ENCODE measurements around the gene NEURL1.

NEURL1 gene

DNA sequence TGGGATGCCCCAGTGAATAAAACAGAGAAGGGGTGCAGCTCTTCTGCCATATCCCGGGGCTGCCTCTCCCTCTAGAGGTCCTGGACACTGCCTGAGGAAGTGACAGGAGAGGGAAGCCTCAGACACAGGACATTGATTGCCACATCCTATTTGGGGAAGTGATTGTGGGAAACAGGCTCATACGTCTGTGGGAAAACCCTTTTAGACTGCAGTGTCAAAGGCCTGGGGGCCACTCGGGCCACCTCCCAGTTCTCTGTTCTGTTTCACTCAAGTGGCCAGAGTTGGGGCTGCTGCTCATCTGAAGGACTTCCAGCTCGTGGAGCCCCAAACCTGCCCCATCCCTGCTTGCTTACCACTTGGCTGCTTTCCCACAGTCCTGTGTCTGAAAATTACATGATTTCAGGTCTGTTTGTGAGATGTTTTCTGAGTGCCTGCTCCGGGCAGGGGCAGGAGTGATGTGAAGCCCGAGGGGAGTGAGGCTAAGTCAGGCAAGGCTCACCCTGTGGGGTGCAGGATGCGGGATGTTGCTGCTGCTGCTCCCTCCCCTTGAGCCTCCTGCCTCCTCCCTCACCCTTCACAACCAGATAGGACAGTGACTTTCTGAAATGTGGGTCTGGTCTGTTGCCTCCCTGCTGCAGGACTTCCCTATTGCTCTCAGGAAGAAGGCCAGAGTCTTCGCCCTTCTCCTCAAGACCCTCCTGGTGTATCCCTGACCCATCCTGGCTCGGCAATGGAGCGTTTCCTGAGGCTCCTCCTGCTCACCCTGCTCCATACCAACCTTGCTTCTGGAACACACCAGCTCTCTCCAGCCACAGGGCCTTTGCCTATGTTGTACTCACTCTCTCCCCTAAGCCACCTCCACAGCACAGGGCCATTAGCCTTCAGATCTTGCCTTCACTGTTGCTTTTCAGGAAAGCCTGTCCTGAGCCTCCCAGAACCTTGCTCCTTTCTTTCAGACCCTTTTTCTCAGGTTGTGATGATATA, 58.4 kb downstream of the NEURL1 start:
- H3K4me3 ChIP-seq (ENCODE audit: low read depth, low read length): no peak overlapping the region
- no peak for TF ChIP-seq CTCF (IDR thresholded peaks at IDR 0.05; ENCODE audit: low read depth, low read length)

DNA sequence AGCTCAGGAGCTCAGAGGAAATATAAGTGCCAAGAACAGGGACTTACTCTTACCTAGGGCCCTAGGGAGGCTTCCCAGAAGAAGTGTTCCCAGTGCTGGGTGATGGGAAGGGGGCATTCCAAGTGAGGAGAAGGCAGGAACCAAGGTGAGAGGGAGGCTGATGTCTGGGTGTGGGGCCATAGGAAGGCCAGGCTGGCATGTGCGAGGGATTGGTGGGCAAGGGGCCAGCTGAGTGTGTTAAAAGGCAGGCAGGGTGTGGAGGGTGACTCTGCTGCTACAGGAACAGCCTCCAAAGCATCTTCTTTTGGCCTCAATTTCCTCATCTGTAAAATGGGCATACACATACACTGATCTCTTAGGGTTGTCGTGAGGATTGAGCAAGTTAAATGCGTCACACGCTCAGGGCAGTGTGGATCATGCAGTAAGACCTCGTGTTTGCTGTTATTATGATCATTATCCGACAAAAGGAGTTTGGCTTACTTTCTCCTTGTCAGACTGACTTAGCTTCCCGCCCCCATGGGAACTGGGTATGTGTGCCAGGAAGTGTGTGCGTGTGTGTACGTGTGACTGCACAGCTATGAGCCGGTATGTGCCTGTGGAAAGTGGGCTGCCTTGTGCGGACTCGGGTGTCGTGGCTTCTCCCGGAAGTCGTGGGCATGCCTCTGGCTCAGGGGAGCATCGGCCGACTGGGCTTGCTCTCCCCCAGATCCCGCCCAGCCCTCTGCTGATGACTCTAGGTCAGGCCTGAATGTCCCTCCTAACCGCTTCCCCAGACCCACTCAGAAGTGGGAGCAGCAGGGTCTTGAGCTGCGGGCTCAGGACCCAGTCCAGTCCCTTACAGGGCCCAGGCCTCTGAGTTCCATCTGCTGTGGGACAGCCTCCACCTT, 59.6 kb downstream of the NEURL1 start:
- H3K4me3 ChIP-seq (ENCODE audit: low read depth, low read length): no peak overlapping the region
- TF ChIP-seq CTCF (IDR thresholded peaks at IDR 0.05; ENCODE audit: low read depth, low read length): no peak

GRCh38 chr10:103553743-103554487, 60.4 kb downstream of the NEURL1 start:
- H3K4me3 ChIP-seq (ENCODE audit: low read depth, low read length): no peak overlapping the region
- no peak for TF ChIP-seq CTCF (IDR thresholded peaks at IDR 0.05; ENCODE audit: low read depth, low read length)

DNA sequence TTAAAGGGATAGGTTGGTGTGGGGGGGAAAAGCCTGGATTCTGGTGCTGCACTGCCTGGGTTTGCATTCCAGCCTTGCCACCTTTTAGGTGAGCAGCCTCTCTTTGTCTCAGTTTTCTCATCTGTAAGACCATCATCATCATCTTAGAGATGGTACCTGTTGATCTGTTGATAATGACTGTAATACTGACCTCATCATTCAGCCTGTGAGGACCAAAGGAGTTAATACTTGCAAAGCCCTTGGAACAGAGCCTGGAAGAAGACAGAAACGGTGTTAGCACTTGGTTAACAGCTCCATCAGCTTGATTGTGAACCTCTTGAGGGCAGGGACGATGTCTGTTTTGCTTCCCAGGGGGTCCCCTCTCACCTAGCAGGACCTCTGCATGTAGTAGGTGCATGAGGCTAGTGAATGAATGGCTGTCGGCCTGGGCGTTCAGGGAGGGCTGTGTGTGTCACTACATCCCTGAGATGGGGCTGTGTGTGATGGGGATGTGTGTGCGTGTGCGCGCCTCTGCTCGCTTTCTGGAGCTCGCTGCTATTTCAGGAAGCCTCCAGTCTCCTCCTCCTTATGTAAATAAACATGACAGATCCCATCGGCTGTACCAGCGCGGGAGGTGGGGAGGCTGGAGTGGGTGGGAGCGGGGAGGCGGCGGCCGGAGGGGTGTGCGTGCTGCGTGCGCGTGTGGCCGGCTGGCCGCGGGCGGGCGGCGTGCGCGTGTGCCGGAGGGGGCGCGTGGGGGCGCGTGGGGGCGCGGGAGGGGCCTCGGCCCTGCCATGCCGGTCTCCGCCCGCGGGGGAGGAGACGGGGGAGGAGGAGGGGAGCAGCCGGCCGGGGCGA, 61.2 kb downstream of the NEURL1 start:
- H3K4me3 ChIP-seq (ENCODE audit: low read depth, low read length): peak overlapping the region; percentile 46
- TF ChIP-seq CTCF (IDR thresholded peaks at IDR 0.05; ENCODE audit: low read depth, low read length): no peak

- peak overlapping the region; percentile 46 for H3K4me3 ChIP-seq (ENCODE audit: low read depth, low read length)
- no peak for TF ChIP-seq CTCF (IDR thresholded peaks at IDR 0.05; ENCODE audit: low read depth, low read length)
Measured at GRCh38 chr10:103555325-103555649, 61.8 kb downstream of the NEURL1 start.

GRCh38 chr10:103555712-103556111, 62.2 kb downstream of the NEURL1 start:
- H3K4me3 ChIP-seq (ENCODE audit: low read depth, low read length): no peak overlapping the region
- no peak for TF ChIP-seq CTCF (IDR thresholded peaks at IDR 0.05; ENCODE audit: low read depth, low read length)

Measured in WI38 (cell line).